Naive thymus-derived CD8-positive, alpha-beta T cell (primary cell): ENCODE measurements around the gene ASXL1. TPM values are rescaled to one million over a fixed set of nuclear protein-coding genes. Genes with fewer than 3 reads are reported as not detected.
A peak's percentile ranks its signal among the peaks of the same experiment; 100 is the strongest.

Experiments
- ATAC-seq, 2 donors: fragments of 150-1000 bp; cut with Tn5 transposase in 1 of 2; sonication (Bioruptor Pico), chemical (Tn5 transposase) in 1 of 2; 1 replicate in 1 of 2; 2 replicates in 1 of 2; pipeline ENCODE4 v1.10.0; 2021; ENCODE audit warnings: mild to moderate bottlenecking in 2 of 2, moderate library complexity in 2 of 2
- POLR2A ChIA-PET: fragments of 350-600 bp; sonication (Branson Sonifier 250); formaldehyde crosslinking; loops from one replicate; lab custom pipeline; 2021; ENCODE audit warnings: antibody characterized with exemption; lab: Charles Lee
- DNase-seq, 10 donors: peaks; one replicate each; pipeline versions ENCODE4 v3.0.0 to v3.0.0-alpha.2; 2020 to 2022
- H3K27ac Mint-ChIP-seq, 10 donors: one replicate each; pipeline ENCODE4 v1.8.0; 2020 to 2022; ENCODE audit warnings: mild to moderate bottlenecking in 10 of 10, mixed read lengths in 10 of 10, moderate library complexity in 4 of 10, inconsistent platforms in 1 of 10
- H3K27me3 Mint-ChIP-seq, 5 donors: one replicate each; pipeline ENCODE4 v1.8.0; 2021 to 2022; ENCODE audit warnings: mixed read lengths in 5 of 5
- H3K36me3 Mint-ChIP-seq, 3 donors: one replicate each; pipeline ENCODE4 v1.8.0; 2020 to 2022; ENCODE audit warnings: mixed read lengths in 3 of 3, mild to moderate bottlenecking in 2 of 3, inconsistent platforms in 1 of 3
- H3K4me1 Mint-ChIP-seq, 4 donors: one replicate each; pipeline ENCODE4 v1.8.0; 2021 to 2022; ENCODE audit warnings: mixed read lengths in 4 of 4
- H3K4me3 Mint-ChIP-seq, 10 donors: one replicate each; pipeline ENCODE4 v1.8.0; 2020 to 2022; ENCODE audit warnings: mild to moderate bottlenecking in 10 of 10, mixed read lengths in 10 of 10, moderate library complexity in 6 of 10, inconsistent platforms in 1 of 10
- H3K9me3 Mint-ChIP-seq, 9 donors: one replicate each; pipeline ENCODE4 v1.8.0; 2020 to 2022; ENCODE audit warnings: mixed read lengths in 9 of 9, mild to moderate bottlenecking in 3 of 9, inconsistent platforms in 1 of 9, moderate library complexity in 1 of 9
- polyA plus RNA-seq, 3 donors: library from polyadenylated mRNA; unstranded; fragments of 300-500 nt; fragmentation: Illumina TruSeq; gene quantifications; one replicate each; pipeline ENCODE4 v1.2.3, GENCODE V29; 2021
- total RNA-seq, 8 experiments: library from RNA in 2 of 8; stranded (reverse) in 2 of 8; gene quantifications; one replicate each; pipeline ENCODE4 v1.2.3 and lab custom pipeline; 2021 to 2026

The ASXL1 gene
- total and polyA plus RNA-seq, 5 experiments from 2014 or later, result 15.2 to 149 (median 20.1) TPM

GRCh38 chr20:32447136-32448027 is 89.3 kb downstream of the ASXL1 start:
- peaks cover 0 to 70% (median 0%) of the 10 kb centered on the region in 3 donors for H3K36me3 Mint-ChIP-seq
- H3K27me3 Mint-ChIP-seq, result no peaks in the 10 kb centered on the region
- H3K27ac Mint-ChIP-seq, result peak overlapping the region; percentile 36 to 93 (median 85)
- H3K9me3 Mint-ChIP-seq, result no peaks in the 10 kb centered on the region
- ATAC-seq, result no peak
- H3K4me3 Mint-ChIP-seq, result peak overlapping the region in 1 of 10 donors; percentile 38
- DNase-seq, result no peak
- POLR2A ChIA-PET, result interaction anchor here (0.6 to 0.7 kb wide), 2 partner anchors 12 to 38 kb away, joined by 3 read pairs; no protein-coding TSS in a partner anchor
- H3K4me1 Mint-ChIP-seq, result peaks cover 34 to 66% (median 47%) of the 10 kb centered on the region in 4 donors

DNA sequence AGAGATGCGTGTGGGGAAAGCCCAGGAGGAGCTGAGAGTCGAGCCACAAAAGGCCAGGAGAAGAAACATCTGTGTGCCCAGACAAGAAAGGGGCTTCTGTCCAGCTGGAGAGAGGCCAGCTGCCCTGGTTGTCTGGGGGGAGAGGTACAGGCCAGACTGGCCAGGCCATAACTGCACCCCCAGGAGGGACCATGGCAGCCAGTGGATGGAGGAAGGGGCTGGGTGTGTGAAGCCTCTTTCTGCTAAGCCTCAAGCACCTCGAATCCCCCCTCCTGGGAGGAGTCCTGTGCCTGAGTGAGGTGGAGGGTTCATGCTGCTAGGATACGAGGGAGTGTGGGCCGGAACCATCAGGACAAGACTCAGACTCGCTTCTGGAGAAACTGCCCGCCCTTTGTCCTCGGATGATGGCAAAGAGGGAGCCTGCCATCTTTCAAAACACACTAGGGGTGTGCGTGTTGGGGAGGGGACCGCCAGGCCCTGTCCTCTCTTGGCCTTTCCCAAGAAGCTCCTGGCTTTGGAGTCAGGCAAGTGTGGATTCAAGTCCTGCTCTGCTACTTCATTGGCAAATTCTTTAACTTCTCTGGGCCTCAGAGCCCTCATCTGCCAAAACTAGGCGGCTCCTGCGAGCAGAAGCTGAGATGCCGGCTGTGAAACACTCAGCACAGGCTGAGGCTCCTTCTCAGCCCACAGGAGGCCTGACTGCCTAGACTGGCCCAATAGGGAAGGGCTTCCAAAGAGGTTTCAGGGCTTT is 90.3 kb downstream of the ASXL1 start:
- Mint-ChIP-seq H3K27ac (peak overlapping the region; percentile 25 to 91 (median 86)), H3K27me3 (no peaks in the 10 kb centered on the region), H3K36me3 (peaks cover 0 to 72% (median 4%) of the 10 kb centered on the region in 3 donors), H3K4me1 (peaks cover 34 to 64% (median 41%) of the 10 kb centered on the region in 4 donors), H3K9me3 (no peaks in the 10 kb centered on the region), H3K4me3 (no peak overlapping the region)
- DNase-seq (no peak), ATAC-seq (no peak)
- POLR2A ChIA-PET, result interaction anchor here (1.4 to 1.6 kb wide), 2 partner anchors 62 to 74 kb away, joined by 3 read pairs; no protein-coding TSS in a partner anchor

DNA sequence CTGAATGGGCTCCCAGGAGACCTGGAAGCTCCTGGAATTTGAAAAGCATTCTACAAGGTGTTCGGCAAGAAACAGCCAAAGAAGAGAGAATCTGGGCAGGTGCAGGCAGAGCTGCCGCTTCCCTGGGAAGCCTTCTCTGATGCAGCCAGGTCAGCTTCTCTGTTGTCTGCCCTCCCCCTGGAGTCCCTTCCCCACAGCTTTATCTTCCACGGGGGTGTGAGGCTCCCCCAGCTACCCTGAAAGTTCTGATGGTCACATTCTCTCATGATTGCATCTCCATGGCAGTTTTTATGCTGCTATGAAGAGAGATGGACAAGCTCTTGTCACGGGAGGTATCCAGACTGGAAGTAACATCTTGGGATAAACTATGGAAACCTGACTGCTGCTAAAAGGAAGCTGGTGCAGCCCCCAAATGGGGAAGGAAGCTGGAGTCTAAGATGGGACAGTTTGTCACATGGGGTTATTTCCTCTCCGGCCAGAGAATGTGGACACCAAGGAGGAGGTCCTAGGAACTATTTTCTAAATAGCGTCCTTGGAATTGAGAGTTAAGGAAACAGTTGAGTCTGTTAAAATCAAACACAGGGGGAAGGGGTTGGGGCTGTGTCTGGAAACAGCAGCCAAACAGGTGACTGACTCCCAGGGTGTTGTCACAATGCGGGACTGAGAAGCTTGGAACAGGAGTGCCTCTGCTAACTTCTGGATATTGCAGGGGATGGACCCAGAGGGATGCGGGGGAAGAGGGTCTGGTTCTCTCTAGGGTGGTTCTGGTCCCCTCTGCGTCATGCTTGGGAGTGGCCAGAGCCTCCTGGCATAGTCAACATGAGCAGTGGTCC is 91.1 kb downstream of the ASXL1 start:
- ATAC-seq (no peak), DNase-seq (no peak)
- Mint-ChIP-seq H3K27ac (peak overlapping the region in 9 of 10 donors; percentile 45 to 93 (median 87)), H3K9me3 (no peaks in the 10 kb centered on the region), H3K27me3 (no peaks in the 10 kb centered on the region), H3K4me3 (no peak overlapping the region), H3K4me1 (peaks cover 29 to 57% (median 34%) of the 10 kb centered on the region in 4 donors), H3K36me3 (peaks cover 0 to 76% (median 4%) of the 10 kb centered on the region in 3 donors)
- POLR2A ChIA-PET, result interaction anchor here (1.4 to 1.6 kb wide), 2 partner anchors 61 to 73 kb away, joined by 3 read pairs; no protein-coding TSS in a partner anchor

DNA sequence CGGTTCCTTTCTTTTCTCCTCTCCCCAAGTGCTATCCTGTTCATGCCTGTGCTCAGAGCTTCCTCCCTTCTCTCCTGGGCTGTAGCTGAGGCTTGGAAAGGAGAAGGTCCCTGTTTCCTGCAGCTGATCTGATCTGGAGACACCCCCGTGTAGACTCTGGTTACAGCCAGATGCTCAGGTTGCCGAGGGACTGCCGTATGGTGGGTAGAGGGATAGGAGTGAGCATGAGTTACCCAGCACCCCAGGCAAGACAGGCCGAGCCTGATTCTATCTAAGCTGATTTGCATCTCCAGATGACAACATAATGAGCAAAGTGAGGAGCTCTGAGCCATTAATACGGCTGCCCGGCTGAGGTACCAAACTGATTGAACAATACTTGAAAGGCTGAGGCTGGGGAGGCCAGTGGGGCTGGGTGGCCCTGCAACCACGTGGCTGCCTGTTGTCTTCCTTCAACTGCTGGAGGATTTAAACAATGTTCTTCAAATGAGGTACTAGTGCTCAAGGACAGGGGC is 91.8 kb downstream of the ASXL1 start:
- peaks cover 0 to 77% (median 4%) of the 10 kb centered on the region in 3 donors for H3K36me3 Mint-ChIP-seq
- no peaks in the 10 kb centered on the region for H3K27me3 Mint-ChIP-seq
- no peak for DNase-seq
- H3K27ac Mint-ChIP-seq, result peak overlapping the region; percentile 45 to 93 (median 86)
- no peak overlapping the region for H3K4me3 Mint-ChIP-seq
- no peak for ATAC-seq
- peaks cover 23 to 55% (median 33%) of the 10 kb centered on the region in 4 donors for H3K4me1 Mint-ChIP-seq
- no peaks in the 10 kb centered on the region for H3K9me3 Mint-ChIP-seq
- POLR2A ChIA-PET, result interaction anchor here (1.6 kb wide), 1 partner anchor 61 kb away, joined by 3 read pairs; no protein-coding TSS in a partner anchor

DNA sequence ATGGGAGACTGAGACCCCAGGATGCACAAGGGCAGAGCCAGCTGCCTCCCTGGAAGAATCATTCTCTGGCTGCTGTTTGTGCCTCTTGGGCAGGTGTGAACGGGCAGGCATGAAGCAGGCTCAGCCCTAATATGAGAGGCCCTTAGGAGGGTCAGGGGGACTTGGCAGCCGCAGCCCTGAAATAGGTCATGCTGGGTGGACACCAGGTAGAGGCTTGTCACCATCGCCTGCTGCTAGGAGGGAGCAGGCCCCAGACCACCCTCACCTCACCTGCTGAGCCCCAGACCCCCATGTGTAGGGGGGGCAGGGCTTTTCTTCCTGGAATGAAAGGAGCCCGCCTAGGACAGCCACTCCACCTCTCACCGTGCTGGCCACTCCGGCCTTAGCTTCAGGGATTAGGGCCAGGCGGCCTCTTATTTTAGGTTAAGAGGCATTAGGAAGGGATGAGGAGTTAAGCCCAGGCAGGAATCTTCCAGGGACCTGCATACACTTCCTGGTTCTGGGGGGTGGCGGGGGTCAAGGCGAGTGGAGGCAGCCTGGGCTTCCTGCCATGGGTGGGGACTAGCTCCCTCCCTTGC is 92.4 kb downstream of the ASXL1 start:
- peaks cover 17 to 54% (median 30%) of the 10 kb centered on the region in 4 donors for H3K4me1 Mint-ChIP-seq
- peaks cover 0 to 77% (median 4%) of the 10 kb centered on the region in 3 donors for H3K36me3 Mint-ChIP-seq
- no peak for DNase-seq

DNA sequence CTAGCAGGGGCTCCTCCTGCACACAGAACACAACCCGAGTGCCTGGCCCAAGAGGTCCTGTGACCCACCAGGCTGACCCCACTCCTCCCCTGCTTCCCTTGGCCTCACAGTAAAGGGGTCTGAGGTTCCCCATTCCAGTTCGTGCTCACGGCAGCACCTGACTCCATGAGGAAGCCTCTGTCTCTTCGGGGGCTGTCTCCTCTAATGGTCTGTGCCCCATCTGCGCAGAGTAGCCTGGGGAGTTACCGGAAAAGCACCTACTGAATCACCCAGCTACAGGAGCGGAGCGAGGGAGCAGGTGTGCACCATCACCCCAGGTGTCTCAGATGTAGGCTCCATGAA is 93.2 kb downstream of the ASXL1 start:
- H3K27ac Mint-ChIP-seq, result peak overlapping the region; percentile 14 to 93 (median 82)
- ATAC-seq (no peak), DNase-seq (no peak)
- H3K4me3 Mint-ChIP-seq, result no peak overlapping the region
- no peaks in the 10 kb centered on the region for H3K27me3 Mint-ChIP-seq
- no peaks in the 10 kb centered on the region for H3K9me3 Mint-ChIP-seq
- H3K36me3 Mint-ChIP-seq, result peaks cover 0 to 72% (median 4%) of the 10 kb centered on the region in 3 donors
- POLR2A ChIA-PET, result no interaction called here
- peaks cover 15 to 51% (median 30%) of the 10 kb centered on the region in 4 donors for H3K4me1 Mint-ChIP-seq

More for the DNA sequence above, 92.4 kb downstream of the ASXL1 start:
- Mint-ChIP-seq H3K27me3 (no peaks in the 10 kb centered on the region), H3K9me3 (no peaks in the 10 kb centered on the region), H3K27ac (peak overlapping the region; percentile 45 to 93 (median 86)), H3K4me3 (no peak overlapping the region)
- ATAC-seq, result no peak
- POLR2A ChIA-PET, result no interaction called here

- peak overlapping the region; percentile 25 to 94 (median 84) for H3K27ac Mint-ChIP-seq
These were observed 93.7 kb downstream of the ASXL1 start for GRCh38 chr20:32451682-32452461.

DNA sequence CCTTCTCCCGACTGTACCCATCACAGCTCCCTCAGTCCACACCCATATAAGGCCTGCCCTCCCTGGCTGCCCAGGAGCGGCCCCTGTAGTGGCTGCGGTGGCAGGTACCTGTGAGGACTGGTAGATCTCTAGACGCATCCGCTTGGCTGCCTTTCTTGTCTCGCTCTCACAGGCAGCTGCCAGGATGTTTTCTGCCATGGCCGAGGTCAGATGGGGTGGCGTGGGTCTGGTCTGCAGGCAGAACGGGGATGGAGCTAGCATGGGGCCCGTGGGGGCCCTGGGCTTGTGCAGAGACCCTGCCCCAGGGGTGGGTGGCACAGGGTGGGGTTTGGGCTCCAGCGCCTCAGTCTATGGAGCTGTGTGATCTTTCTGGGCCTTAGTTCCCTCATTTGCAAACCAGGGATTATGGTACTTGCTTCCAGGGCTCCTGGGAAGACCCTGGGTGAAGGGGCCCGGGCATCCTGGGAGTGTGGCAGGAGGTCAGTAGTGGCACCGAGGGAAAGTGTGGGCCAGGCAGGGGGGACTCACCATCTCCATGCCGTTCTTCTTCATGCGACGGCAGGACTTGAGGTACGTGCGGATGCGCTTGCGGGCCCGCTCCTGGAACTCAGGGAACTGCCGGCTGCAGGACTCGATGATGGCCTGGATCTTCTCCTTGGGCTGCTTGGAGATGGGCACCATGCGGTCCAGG is 94.8 kb downstream of the ASXL1 start:
- Mint-ChIP-seq H3K9me3 (no peaks in the 10 kb centered on the region), H3K27me3 (no peaks in the 10 kb centered on the region), H3K4me1 (peaks cover 12 to 44% (median 22%) of the 10 kb centered on the region in 4 donors), H3K27ac (peak overlapping the region; percentile 69 to 94 (median 90)), H3K36me3 (peaks cover 0 to 58% (median 4%) of the 10 kb centered on the region in 3 donors), H3K4me3 (peak overlapping the region in 3 of 10 donors; percentile 4 to 48 (median 28))
- ATAC-seq (peak; percentile 38 to 47), DNase-seq (no peak)
- POLR2A ChIA-PET, result interaction anchor here (0.5 to 1.4 kb wide), 3 partner anchors 14 to 866 kb away, joined by 3 to 5 read pairs (median 4); no protein-coding TSS in a partner anchor

More at GRCh38 chr20:32451682-32452461, 93.7 kb downstream of the ASXL1 start:
- Mint-ChIP-seq H3K36me3 (peaks cover 0 to 68% (median 4%) of the 10 kb centered on the region in 3 donors), H3K27me3 (no peaks in the 10 kb centered on the region), H3K9me3 (no peaks in the 10 kb centered on the region), H3K4me3 (peak overlapping the region in 1 of 10 donors; percentile 43), H3K4me1 (peaks cover 11 to 45% (median 27%) of the 10 kb centered on the region in 4 donors)
- POLR2A ChIA-PET, result no interaction called here
- DNase-seq (no peak), ATAC-seq (no peak)

DNA sequence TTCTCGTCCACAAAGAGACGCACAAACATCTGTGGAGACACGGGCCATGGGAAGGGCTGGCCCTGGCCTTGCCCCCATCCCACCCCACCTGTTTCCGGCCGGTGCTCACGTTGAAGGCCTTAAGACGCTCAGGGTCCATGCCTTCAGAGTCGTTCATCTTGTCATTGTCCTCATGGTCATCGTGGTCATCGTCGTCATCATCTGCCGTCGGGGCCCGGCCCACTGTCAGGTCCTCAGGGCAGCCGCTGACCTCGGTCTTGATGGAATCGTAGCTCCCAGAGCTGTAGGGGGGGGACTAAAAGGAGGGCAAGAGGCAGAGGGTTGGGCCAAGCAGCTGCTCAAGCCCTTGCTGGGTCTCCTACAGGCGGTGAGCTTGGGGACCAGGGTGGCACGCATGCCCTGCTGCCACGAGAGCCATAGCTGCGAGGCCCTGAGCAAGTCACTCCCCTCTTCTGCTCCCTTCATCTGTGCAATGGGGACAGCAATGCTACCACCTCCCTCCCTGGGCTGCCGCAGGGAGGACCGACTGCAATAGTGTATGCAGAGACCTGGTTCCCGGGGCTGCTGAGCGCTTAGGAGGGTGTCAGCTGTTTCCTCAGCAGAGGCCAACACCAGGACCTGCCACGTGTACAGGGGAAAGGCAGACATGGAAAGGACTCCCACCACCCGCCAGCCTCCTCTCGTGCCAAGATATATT is 95.5 kb downstream of the ASXL1 start:
- DNase-seq (no peak), ATAC-seq (no peak)
- Mint-ChIP-seq H3K27me3 (no peaks in the 10 kb centered on the region), H3K27ac (peak overlapping the region in 8 of 10 donors; percentile 35 to 94 (median 76)), H3K4me1 (peaks cover 18 to 47% (median 27%) of the 10 kb centered on the region in 4 donors), H3K36me3 (peaks cover 0 to 54% (median 4%) of the 10 kb centered on the region in 3 donors), H3K9me3 (no peaks in the 10 kb centered on the region), H3K4me3 (no peak overlapping the region)
- POLR2A ChIA-PET, result interaction anchor here (0.6 to 1.4 kb wide), 4 partner anchors 14 to 51 kb away, joined by 3 to 4 read pairs (median 3); no protein-coding TSS in a partner anchor
